SJSA1 (cell line): ENCODE results near the gene GRIN2B. TPM values are rescaled to one million over a fixed set of nuclear protein-coding genes. Genes with fewer than 3 reads are reported as not detected.

Experiments
- DNase-seq, 2 experiments: peaks; one replicate each; pipeline ENCODE4 v3.0.0-alpha.2; 2015 to 2020; ENCODE audit warnings: low spot score in 2 of 2, low read depth in 1 of 2
- H3K27ac ChIP-seq: fragments of 250-450 bp; sonication (Bioruptor Pico); 2 replicates; pipeline ENCODE4 v1.5.1; 2020; ENCODE audit warnings: mild to moderate bottlenecking, moderate library complexity
- H3K27me3 ChIP-seq: fragments of 250-450 bp; sonication (Bioruptor Pico); replicated peaks from 2 replicates; pipeline ENCODE4 v1.5.1; 2020; ENCODE audit warnings: mild to moderate bottlenecking, moderate library complexity
- H3K36me3 ChIP-seq: fragments of 250-450 bp; sonication (Bioruptor Pico); 2 replicates; pipeline ENCODE4 v1.5.1; 2020; ENCODE audit warnings: mild to moderate bottlenecking
- H3K4me1 ChIP-seq: fragments of 250-450 bp; sonication (Bioruptor Pico); replicated peaks from 2 replicates; pipeline ENCODE4 v1.6.1; 2021; ENCODE audit warnings: mild to moderate bottlenecking
- H3K4me3 ChIP-seq: fragments of 250-450 bp; sonication (Bioruptor Pico); 2 replicates; pipeline ENCODE4 v1.5.1; 2020; ENCODE audit warnings: mild to moderate bottlenecking
- H3K9me3 ChIP-seq: fragments of 250-450 bp; sonication (Bioruptor Pico); replicated peaks from 2 replicates; pipeline ENCODE4 v1.5.1; 2020; ENCODE audit warnings: mild to moderate bottlenecking
- total RNA-seq: library from RNA; depleted of rRNA; stranded (reverse); fragments of >200 nt; shearing (Covaris generic); gene quantifications from 2 replicates; pipeline ENCODE4 v1.2.3, GENCODE V29; 2014

GRIN2B gene
- total RNA-seq, 1 experiment from 2014 or later = not detected

DNA sequence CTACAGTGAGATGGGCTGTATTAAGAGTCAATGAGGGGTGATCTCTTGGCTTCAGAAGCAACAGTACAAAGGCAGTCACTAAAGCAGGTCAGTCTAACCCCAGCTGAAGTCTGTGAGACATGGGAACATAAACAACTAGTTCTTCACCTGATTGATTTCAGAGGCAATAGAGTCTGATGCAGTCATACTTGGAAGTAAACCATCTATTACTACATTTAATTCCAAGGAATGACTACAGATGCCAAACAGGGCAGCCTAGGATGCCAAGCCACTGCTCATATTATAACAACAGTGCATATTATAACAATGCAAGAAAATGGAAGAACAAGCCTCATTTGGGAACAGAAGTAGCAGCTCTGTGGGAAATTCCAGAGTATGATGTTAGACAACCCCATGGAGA lies 35.8 kb downstream of the GRIN2B start:
- Histone ChIP-seq H3K4me3 (no peak overlapping the region), H3K9me3 (no peaks in the 10 kb centered on the region), H3K36me3 (no peaks in the 10 kb centered on the region), H3K4me1 (peaks cover 6% of the 10 kb centered on the region; the same call in 1 of the 2 replicates), H3K27me3 (no peaks in the 10 kb centered on the region), H3K27ac (no peak overlapping the region)
- DNase-seq = no peak

DNA sequence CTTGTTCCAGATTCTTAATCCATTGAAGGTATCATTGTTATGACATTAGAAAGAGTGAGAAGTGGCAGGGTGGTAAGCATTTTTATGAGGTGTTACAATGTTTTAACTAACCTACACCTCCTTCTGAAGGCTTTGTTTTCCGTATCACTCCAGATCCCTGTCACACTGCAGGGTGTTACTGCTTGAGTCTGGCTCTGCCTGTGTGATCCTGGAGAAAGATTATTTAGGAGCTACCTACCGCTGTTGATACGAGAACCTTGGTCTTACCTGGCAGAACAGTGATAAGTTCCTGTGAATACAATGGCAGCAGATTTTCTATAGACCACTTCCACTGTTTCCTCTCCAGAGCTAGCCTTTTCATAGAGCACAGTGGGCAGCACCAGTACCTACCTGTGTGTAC lies 36.2 kb downstream of the GRIN2B start:
- Histone ChIP-seq H3K36me3 (no peaks in the 10 kb centered on the region), H3K4me3 (no peak overlapping the region), H3K4me1 (peaks cover 2% of the 10 kb centered on the region; the same call in 1 of the 2 replicates), H3K27ac (no peak overlapping the region), H3K27me3 (no peaks in the 10 kb centered on the region), H3K9me3 (no peaks in the 10 kb centered on the region)
- DNase-seq = no peak

DNA sequence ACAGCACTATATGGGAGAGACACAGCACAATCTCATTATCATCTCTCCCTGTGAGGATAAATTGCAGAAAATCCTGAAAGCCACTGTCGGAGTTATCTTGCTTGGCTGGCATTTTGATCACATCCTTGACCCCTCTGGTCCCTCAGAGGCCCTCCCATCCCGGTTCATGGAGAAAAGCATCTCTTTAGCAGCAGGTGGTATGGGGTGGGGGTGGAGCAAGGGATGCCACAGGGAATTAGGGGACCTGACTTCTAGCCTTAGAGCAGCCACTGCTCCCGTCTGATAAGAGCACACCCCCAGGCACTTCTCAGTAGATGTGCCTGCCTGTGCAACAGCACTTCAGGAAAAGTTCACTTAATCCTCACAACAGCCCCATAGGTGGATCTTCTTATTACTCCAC lies 38.6 kb downstream of the GRIN2B start:
- Histone ChIP-seq H3K9me3 (no peaks in the 10 kb centered on the region), H3K4me1 (no peaks in the 10 kb centered on the region), H3K36me3 (no peaks in the 10 kb centered on the region), H3K27ac (no peak overlapping the region), H3K4me3 (no peak overlapping the region), H3K27me3 (no peaks in the 10 kb centered on the region)
- no peak for DNase-seq

- Histone ChIP-seq H3K36me3 (no peaks in the 10 kb centered on the region), H3K27me3 (no peaks in the 10 kb centered on the region), H3K27ac (no peak overlapping the region), H3K9me3 (no peaks in the 10 kb centered on the region), H3K4me3 (no peak overlapping the region), H3K4me1 (no peaks in the 10 kb centered on the region)
- no peak for DNase-seq
Observed at GRCh38 chr12:13941258-13942249, 39.8 kb downstream of the GRIN2B start.

DNA sequence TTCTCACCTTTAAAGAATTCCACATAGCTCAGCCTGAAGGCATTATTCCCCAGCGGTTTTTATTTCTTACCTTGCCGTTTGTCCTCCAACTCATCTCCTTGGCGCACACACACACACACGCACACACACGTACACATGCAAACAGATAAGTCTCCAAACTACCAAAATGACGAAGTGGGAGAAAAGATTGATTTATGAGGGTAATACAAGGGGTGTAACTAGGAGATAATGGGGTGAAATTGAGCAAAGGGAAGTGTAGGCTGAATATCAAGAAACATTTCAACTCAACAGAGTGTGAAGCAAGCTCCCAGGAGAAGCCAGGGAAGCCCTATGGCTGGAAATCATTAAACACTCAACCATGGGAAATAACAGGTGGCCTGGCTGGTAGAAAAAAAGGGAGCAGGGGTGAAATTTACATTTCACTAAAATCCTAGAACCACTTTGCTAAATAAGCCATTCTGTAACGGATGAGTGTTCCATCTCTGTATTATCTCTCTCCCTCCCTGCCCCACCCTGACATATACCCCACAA lies 41.0 kb downstream of the GRIN2B start:
- H3K27me3 ChIP-seq = no peaks in the 10 kb centered on the region
- DNase-seq = no peak
- H3K4me1 ChIP-seq = no peaks in the 10 kb centered on the region
- no peaks in the 10 kb centered on the region for H3K36me3 ChIP-seq
- no peak overlapping the region for H3K27ac ChIP-seq
- H3K9me3 ChIP-seq = no peaks in the 10 kb centered on the region
- no peak overlapping the region for H3K4me3 ChIP-seq

DNA sequence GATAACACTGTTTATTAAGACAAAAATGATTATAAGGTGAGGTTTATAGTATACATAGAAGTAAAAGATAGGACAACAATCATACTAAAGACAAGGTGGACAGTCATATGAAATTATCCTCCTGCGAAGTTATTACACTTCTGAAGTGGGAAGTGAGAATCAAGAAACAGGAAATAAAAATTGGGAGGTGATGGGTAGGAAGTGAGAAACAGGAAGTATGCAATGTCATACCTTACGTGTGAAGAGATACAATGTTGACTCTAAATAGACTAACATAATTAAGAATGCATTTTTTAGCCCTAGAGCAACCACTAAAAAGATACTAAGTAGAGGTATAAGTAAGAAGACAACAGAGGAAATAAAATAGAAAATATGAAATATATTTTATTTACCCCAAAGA lies 43.7 kb downstream of the GRIN2B start:
- no peaks in the 10 kb centered on the region for H3K4me1 ChIP-seq
- no peaks in the 10 kb centered on the region for H3K9me3 ChIP-seq
- no peaks in the 10 kb centered on the region for H3K27me3 ChIP-seq
- DNase-seq = no peak
- no peak overlapping the region for H3K27ac ChIP-seq
- H3K4me3 ChIP-seq = no peak overlapping the region
- H3K36me3 ChIP-seq = no peaks in the 10 kb centered on the region

GRCh38 chr12:13935169-13935568 lies 46.2 kb downstream of the GRIN2B start:
- no peaks in the 10 kb centered on the region for H3K4me1 ChIP-seq
- DNase-seq = no peak
- H3K9me3 ChIP-seq = no peaks in the 10 kb centered on the region
- H3K27me3 ChIP-seq = peaks cover 3% of the 10 kb centered on the region; the same call in 1 of the 2 replicates
- no peak overlapping the region for H3K4me3 ChIP-seq
- H3K27ac ChIP-seq = no peak overlapping the region
- H3K36me3 ChIP-seq = no peaks in the 10 kb centered on the region
